ENCODE measurements around the gene IGF2BP2.

IGF2BP2 gene

GRCh38 chr3:185750015-185750414 lies 74.8 kb downstream of the IGF2BP2 start:
- TF ChIP-seq POU2F2 (IDR thresholded peaks at IDR 0.05; ENCODE audit: low read depth, low read length) (no peak), PAX5 (IDR thresholded peaks at IDR 0.05; ENCODE audit: insufficient read depth, low read length, severe bottlenecking) (no peak), TAF1 (IDR thresholded peaks at IDR 0.05; ENCODE audit: low read depth, low read length) (no peak), POLR2A (IDR thresholded peaks at IDR 0.05; ENCODE audit: low read depth, low read length) (no peak), SPI1 (IDR thresholded peaks at IDR 0.05; ENCODE audit: low read depth, low read length) (no peak), POLR2AphosphoS5 (IDR thresholded peaks at IDR 0.05; ENCODE audit: low read depth, low read length) (no peak)
- no peak for FAIRE-seq
- no peak for DNase-seq (ENCODE audit: insufficient read length, low spot score)

DNA sequence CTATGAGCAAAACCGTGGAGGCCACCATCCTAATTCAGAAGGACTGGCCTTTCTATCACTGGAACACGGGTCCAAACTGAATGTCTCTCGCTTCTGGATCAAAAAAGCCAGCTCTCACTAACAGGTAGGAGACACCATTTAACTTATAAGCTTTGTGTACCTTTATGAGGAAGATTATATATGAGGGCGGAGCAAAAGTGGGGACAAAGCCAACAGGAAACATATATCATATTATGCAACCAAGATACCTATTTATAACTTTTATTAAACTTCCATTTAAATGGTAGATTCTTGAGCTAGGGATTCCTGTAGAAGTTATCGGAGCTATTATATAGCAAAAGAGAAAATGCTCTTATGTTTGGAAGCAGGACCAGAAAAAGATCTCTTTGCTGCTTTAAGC lies 78.4 kb downstream of the IGF2BP2 start:
- TF ChIP-seq TAF1 (IDR thresholded peaks at IDR 0.05; ENCODE audit: low read depth, low read length) (no peak), POLR2AphosphoS5 (IDR thresholded peaks at IDR 0.05; ENCODE audit: low read depth, low read length) (no peak), POLR2A (IDR thresholded peaks at IDR 0.05; ENCODE audit: low read depth, low read length) (no peak), PAX5 (IDR thresholded peaks at IDR 0.05; ENCODE audit: insufficient read depth, low read length, severe bottlenecking) (no peak), SPI1 (IDR thresholded peaks at IDR 0.05; ENCODE audit: low read depth, low read length) (no peak), POU2F2 (IDR thresholded peaks at IDR 0.05; ENCODE audit: low read depth, low read length) (no peak)
- FAIRE-seq, result no peak
- no peak for DNase-seq (ENCODE audit: insufficient read length, low spot score)

DNA sequence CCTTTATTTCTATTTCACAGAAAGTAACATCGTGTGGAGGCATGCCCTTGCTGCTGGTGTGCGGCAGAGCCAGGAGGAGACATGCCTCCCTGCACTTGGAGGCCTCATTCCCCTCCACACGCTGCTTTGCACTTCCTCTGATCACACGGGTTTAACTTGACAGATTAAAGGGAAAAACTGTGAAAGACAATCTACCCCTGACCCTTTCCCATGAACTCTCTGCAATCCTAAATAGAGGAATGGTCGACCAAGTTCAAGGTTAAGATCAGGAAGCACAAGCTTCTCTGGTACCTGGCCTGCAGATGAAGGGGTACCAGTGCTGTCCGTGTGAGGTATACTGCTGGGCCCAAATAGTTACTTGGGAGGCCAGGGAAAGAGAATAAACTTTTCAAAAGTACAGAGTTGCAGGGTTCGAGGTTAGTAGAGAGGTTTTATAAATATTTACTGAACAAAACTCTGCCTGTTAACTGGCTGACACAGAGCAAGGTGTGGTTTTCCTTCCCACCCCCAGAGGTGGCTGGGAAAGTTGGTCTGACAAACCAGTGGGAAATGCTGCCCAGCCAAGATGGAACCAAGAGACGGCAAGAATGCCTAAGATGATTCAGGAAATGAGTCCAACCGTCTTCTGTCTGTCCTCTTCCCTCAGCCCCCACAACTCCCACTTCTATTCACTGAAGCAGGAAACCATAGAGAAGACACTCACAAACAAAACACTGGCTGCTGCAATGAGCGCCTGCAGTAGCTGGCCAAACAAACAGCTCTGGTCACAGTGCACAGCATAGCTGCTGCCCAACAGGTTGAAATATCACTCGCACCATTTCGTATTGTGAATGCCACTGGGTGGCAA lies 79.6 kb downstream of the IGF2BP2 start:
- TF ChIP-seq TAF1 (IDR thresholded peaks at IDR 0.05; ENCODE audit: low read depth, low read length), result 0 out of 2 replicates have a peak, but pooled peaks have one; percentile 27
- TF ChIP-seq SPI1 (IDR thresholded peaks at IDR 0.05; ENCODE audit: low read depth, low read length), result peak; percentile 48
- no peak for TF ChIP-seq POLR2A (IDR thresholded peaks at IDR 0.05; ENCODE audit: low read depth, low read length)
- peak; percentile 76 for TF ChIP-seq PAX5 (IDR thresholded peaks at IDR 0.05; ENCODE audit: insufficient read depth, low read length, severe bottlenecking)
- DNase-seq (ENCODE audit: insufficient read length, low spot score) (peak; percentile 18), FAIRE-seq (peak; percentile 78)

GRCh38 chr3:185741586-185741985 lies 83.3 kb downstream of the IGF2BP2 start:
- no peak for TF ChIP-seq POU2F2 (IDR thresholded peaks at IDR 0.05; ENCODE audit: low read depth, low read length)
- no peak for TF ChIP-seq POLR2AphosphoS5 (IDR thresholded peaks at IDR 0.05; ENCODE audit: low read depth, low read length)
- no peak for TF ChIP-seq SPI1 (IDR thresholded peaks at IDR 0.05; ENCODE audit: low read depth, low read length)
- no peak for TF ChIP-seq TAF1 (IDR thresholded peaks at IDR 0.05; ENCODE audit: low read depth, low read length)
- no peak for TF ChIP-seq PAX5 (IDR thresholded peaks at IDR 0.05; ENCODE audit: insufficient read depth, low read length, severe bottlenecking)
- TF ChIP-seq POLR2A (IDR thresholded peaks at IDR 0.05; ENCODE audit: low read depth, low read length), result no peak
- FAIRE-seq (no peak), DNase-seq (ENCODE audit: insufficient read length, low spot score) (no peak)

- no peak for FAIRE-seq
- DNase-seq (ENCODE audit: insufficient read length, low spot score), result no peak
- TF ChIP-seq PAX5 (IDR thresholded peaks at IDR 0.05; ENCODE audit: insufficient read depth, low read length, severe bottlenecking) (no peak), TAF1 (IDR thresholded peaks at IDR 0.05; ENCODE audit: low read depth, low read length) (no peak), SPI1 (IDR thresholded peaks at IDR 0.05; ENCODE audit: low read depth, low read length) (no peak), POU2F2 (IDR thresholded peaks at IDR 0.05; ENCODE audit: low read depth, low read length) (no peak), POLR2A (IDR thresholded peaks at IDR 0.05; ENCODE audit: low read depth, low read length) (no peak), POLR2AphosphoS5 (IDR thresholded peaks at IDR 0.05; ENCODE audit: low read depth, low read length) (no peak)
These were observed 84.7 kb downstream of the IGF2BP2 start for GRCh38 chr3:185740133-185740532.

GRCh38 chr3:185739264-185739701 lies 85.6 kb downstream of the IGF2BP2 start:
- TF ChIP-seq PAX5 (IDR thresholded peaks at IDR 0.05; ENCODE audit: insufficient read depth, low read length, severe bottlenecking) (no peak), POLR2AphosphoS5 (IDR thresholded peaks at IDR 0.05; ENCODE audit: low read depth, low read length) (no peak), SPI1 (IDR thresholded peaks at IDR 0.05; ENCODE audit: low read depth, low read length) (no peak), POLR2A (IDR thresholded peaks at IDR 0.05; ENCODE audit: low read depth, low read length) (no peak), TAF1 (IDR thresholded peaks at IDR 0.05; ENCODE audit: low read depth, low read length) (no peak), POU2F2 (IDR thresholded peaks at IDR 0.05; ENCODE audit: low read depth, low read length) (no peak)
- no peak for FAIRE-seq
- DNase-seq (ENCODE audit: insufficient read length, low spot score), result no peak

GRCh38 chr3:185737740-185738680 lies 86.8 kb downstream of the IGF2BP2 start:
- FAIRE-seq (no peak), DNase-seq (ENCODE audit: insufficient read length, low spot score) (no peak)
- TF ChIP-seq TAF1 (IDR thresholded peaks at IDR 0.05; ENCODE audit: low read depth, low read length) (no peak), POLR2A (IDR thresholded peaks at IDR 0.05; ENCODE audit: low read depth, low read length) (no peak), POU2F2 (IDR thresholded peaks at IDR 0.05; ENCODE audit: low read depth, low read length) (no peak), SPI1 (IDR thresholded peaks at IDR 0.05; ENCODE audit: low read depth, low read length) (no peak), PAX5 (IDR thresholded peaks at IDR 0.05; ENCODE audit: insufficient read depth, low read length, severe bottlenecking) (no peak), POLR2AphosphoS5 (IDR thresholded peaks at IDR 0.05; ENCODE audit: low read depth, low read length) (no peak)

DNA sequence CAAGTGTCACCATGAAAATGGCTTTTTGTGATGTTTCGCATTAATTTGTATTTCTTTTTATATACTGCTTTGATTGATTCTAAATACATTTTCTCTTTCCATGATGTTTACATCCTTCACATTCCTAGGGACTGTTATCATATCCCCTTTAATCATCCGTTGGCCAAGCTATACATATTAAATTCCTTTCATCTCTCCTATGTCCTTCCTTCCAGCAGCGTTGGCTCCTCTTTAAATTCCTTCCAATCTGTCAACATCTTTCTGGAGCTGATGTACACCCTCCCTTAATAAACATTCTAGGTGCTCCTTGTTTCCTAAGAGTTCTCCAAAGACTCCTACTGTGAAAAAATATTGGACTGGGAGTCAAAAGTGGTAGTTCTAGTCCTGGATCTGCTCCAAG lies 87.8 kb downstream of the IGF2BP2 start:
- no peak for FAIRE-seq
- DNase-seq (ENCODE audit: insufficient read length, low spot score), result no peak
- TF ChIP-seq POLR2A (IDR thresholded peaks at IDR 0.05; ENCODE audit: low read depth, low read length) (no peak), POLR2AphosphoS5 (IDR thresholded peaks at IDR 0.05; ENCODE audit: low read depth, low read length) (no peak), SPI1 (IDR thresholded peaks at IDR 0.05; ENCODE audit: low read depth, low read length) (no peak), TAF1 (IDR thresholded peaks at IDR 0.05; ENCODE audit: low read depth, low read length) (no peak), PAX5 (IDR thresholded peaks at IDR 0.05; ENCODE audit: insufficient read depth, low read length, severe bottlenecking) (no peak), POU2F2 (IDR thresholded peaks at IDR 0.05; ENCODE audit: low read depth, low read length) (no peak)

DNA sequence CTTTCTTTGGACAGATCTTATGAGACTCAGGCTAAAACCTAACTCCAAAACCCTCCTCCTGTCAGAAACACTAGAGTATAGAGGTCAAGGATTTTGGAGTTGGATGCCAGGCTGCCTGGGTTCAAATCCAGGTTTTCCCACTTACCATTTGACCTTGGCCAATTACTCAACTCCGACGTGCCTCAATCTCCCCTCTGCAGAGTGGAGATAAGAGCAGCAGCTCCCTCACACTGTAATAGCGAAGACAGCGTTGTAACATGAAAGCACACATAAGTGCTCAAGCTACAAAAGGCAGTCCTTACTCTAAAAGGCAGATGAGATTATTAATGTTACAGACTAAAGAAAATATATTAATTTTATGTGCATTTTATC lies 90.1 kb downstream of the IGF2BP2 start:
- no peak for DNase-seq (ENCODE audit: insufficient read length, low spot score)

More for the DNA sequence above, 90.1 kb downstream of the IGF2BP2 start:
- no peak for FAIRE-seq
- TF ChIP-seq TAF1 (IDR thresholded peaks at IDR 0.05; ENCODE audit: low read depth, low read length) (no peak), POLR2A (IDR thresholded peaks at IDR 0.05; ENCODE audit: low read depth, low read length) (no peak), SPI1 (IDR thresholded peaks at IDR 0.05; ENCODE audit: low read depth, low read length) (no peak), PAX5 (IDR thresholded peaks at IDR 0.05; ENCODE audit: insufficient read depth, low read length, severe bottlenecking) (no peak), POU2F2 (IDR thresholded peaks at IDR 0.05; ENCODE audit: low read depth, low read length) (no peak), POLR2AphosphoS5 (IDR thresholded peaks at IDR 0.05; ENCODE audit: low read depth, low read length) (no peak)

Measured in GM12891 (cell line).